Measurements from ENCODE around the gene VPS13C.

DNA sequence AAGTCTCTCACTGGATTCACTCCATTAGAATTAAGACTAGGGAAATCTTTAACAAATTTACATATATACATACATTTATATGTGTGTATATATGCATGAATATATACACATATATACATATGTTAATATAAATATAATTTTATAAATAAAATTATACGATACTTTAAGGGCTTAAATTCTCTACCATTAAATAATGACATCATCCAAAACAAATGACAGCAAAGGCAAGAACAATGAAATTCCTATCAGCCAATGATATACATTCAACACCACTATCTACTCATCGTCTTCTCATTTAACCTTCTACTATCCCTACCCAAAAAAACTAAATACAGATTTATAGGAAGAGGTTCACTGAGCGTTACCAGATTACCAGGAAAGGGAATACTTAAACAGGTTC is 152.0 kb downstream of the VPS13C start:
- TF ChIP-seq TAF1 (IDR thresholded peaks at IDR 0.05; ENCODE audit: borderline replicate concordance, insufficient read depth, low read length) (no peak), SIN3A (IDR thresholded peaks at IDR 0.05; ENCODE audit: borderline replicate concordance, insufficient read depth, low read length) (no peak), POLR2AphosphoS5 (IDR thresholded peaks at IDR 0.05; ENCODE audit: low read depth, low read length) (no peak)
- TF ChIP-seq, protein P1, sequence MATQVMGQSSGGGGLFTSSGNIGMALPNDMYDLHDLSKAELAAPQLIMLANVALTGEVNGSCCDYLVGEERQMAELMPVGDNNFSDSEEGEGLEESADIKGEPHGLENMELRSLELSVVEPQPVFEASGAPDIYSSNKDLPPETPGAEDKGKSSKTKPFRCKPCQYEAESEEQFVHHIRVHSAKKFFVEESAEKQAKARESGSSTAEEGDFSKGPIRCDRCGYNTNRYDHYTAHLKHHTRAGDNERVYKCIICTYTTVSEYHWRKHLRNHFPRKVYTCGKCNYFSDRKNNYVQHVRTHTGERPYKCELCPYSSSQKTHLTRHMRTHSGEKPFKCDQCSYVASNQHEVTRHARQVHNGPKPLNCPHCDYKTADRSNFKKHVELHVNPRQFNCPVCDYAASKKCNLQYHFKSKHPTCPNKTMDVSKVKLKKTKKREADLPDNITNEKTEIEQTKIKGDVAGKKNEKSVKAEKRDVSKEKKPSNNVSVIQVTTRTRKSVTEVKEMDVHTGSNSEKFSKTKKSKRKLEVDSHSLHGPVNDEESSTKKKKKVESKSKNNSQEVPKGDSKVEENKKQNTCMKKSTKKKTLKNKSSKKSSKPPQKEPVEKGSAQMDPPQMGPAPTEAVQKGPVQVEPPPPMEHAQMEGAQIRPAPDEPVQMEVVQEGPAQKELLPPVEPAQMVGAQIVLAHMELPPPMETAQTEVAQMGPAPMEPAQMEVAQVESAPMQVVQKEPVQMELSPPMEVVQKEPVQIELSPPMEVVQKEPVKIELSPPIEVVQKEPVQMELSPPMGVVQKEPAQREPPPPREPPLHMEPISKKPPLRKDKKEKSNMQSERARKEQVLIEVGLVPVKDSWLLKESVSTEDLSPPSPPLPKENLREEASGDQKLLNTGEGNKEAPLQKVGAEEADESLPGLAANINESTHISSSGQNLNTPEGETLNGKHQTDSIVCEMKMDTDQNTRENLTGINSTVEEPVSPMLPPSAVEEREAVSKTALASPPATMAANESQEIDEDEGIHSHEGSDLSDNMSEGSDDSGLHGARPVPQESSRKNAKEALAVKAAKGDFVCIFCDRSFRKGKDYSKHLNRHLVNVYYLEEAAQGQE (IDR thresholded peaks at IDR 0.05; ENCODE audit: insufficient read depth in 1 of 2, low read depth in 2 of 2, low read length in 2 of 2), result no peak

Measured in PFSK-1 (cell line).